Gastrocnemius medialis (tissue), 4 donors: ENCODE data around the gene BMX.

Source experiments
- POLR2A ChIP-seq, 2 donors: fragments of 450-650 bp; IDR thresholded peaks; one replicate each; pipeline ENCODE4 v1.6.1; 2017; ENCODE audit warnings: antibody characterized with exemption in 2 of 2, mild to moderate bottlenecking in 2 of 2, moderate library complexity in 2 of 2
- TF ChIP-seq, protein P1 (sequence below), 5 experiments: fragments of 450-650 bp in 3 of 5; fragments of 200-600 bp in 2 of 5; sonication (generic) in 2 of 5; IDR thresholded peaks in 4 of 5; conservative IDR thresholded peaks in 1 of 5; 1 replicate in 4 of 5; 2 replicates in 1 of 5; pipeline ENCODE4 v1.5.1; 2016 to 2019; ENCODE audit warnings: antibody characterized with exemption in 5 of 5, mild to moderate bottlenecking in 3 of 5, moderate library complexity in 3 of 5

DNA sequence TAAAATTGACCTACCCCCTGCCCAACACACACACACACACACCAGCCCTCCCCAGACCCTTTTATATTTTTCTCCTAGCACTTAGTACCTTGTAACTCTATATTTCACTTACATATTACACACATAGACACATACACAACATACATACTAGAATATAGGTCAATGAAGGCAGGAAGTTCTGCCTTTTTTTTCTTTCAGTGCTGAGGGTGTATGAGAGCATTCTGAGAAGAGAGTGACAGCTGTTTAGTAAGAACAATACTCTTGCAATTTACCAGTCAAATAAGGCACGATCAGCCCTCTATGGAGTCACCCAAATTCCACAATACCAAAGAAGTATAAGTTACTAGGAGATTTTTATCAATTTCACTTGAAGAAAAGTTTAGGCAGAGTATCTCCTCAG lies 66.7 kb downstream of the BMX start:
- TF ChIP-seq, protein P1, sequence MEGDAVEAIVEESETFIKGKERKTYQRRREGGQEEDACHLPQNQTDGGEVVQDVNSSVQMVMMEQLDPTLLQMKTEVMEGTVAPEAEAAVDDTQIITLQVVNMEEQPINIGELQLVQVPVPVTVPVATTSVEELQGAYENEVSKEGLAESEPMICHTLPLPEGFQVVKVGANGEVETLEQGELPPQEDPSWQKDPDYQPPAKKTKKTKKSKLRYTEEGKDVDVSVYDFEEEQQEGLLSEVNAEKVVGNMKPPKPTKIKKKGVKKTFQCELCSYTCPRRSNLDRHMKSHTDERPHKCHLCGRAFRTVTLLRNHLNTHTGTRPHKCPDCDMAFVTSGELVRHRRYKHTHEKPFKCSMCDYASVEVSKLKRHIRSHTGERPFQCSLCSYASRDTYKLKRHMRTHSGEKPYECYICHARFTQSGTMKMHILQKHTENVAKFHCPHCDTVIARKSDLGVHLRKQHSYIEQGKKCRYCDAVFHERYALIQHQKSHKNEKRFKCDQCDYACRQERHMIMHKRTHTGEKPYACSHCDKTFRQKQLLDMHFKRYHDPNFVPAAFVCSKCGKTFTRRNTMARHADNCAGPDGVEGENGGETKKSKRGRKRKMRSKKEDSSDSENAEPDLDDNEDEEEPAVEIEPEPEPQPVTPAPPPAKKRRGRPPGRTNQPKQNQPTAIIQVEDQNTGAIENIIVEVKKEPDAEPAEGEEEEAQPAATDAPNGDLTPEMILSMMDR (IDR thresholded peaks at IDR 0.05 in 4 of 5, conservative IDR thresholded peaks at IDR 0.05 in 1 of 5): no peak
- TF ChIP-seq POLR2A (IDR thresholded peaks at IDR 0.05): no peak
